HG02798 (cell line): ENCODE data around the gene TRDMT1.

Experiments
- ATAC-seq: cut with Tn5 transposase; IDR thresholded peaks from one replicate; pipeline ENCODE4 v1.9.1; 2021; ENCODE audit warnings: mild to moderate bottlenecking; ENCODE audit not compliant: unreplicated experiment, poor library complexity

The TRDMT1 gene

GRCh38 chr10:17181110-17181509, 20.4 kb downstream of the TRDMT1 start:
- no peak for ATAC-seq

GRCh38 chr10:17179002-17179401, 22.5 kb downstream of the TRDMT1 start:
- no peak for ATAC-seq

- ATAC-seq = no peak
Measured at GRCh38 chr10:17178006-17178405, 23.5 kb downstream of the TRDMT1 start.

- ATAC-seq = no peak
Measured at GRCh38 chr10:17177014-17177413, 24.5 kb downstream of the TRDMT1 start.

GRCh38 chr10:17176091-17176490, 25.4 kb downstream of the TRDMT1 start:
- ATAC-seq = no peak

- ATAC-seq = no peak
Measured at GRCh38 chr10:17175551-17175950, 25.9 kb downstream of the TRDMT1 start.

GRCh38 chr10:17174626-17175025, 26.8 kb downstream of the TRDMT1 start:
- no peak for ATAC-seq

GRCh38 chr10:17171141-17171641, 30.3 kb downstream of the TRDMT1 start:
- ATAC-seq = no peak

- ATAC-seq = no peak
Measured at GRCh38 chr10:17169803-17170202, 31.7 kb downstream of the TRDMT1 start.

GRCh38 chr10:17166699-17167098, 34.8 kb downstream of the TRDMT1 start:
- ATAC-seq = no peak

GRCh38 chr10:17162828-17163227, 38.6 kb downstream of the TRDMT1 start:
- no peak for ATAC-seq

- ATAC-seq = no peak
Measured at GRCh38 chr10:17161775-17162174, 39.7 kb downstream of the TRDMT1 start.

GRCh38 chr10:17157024-17157423, 44.4 kb downstream of the TRDMT1 start:
- no peak for ATAC-seq

- no peak for ATAC-seq
Measured at GRCh38 chr10:17155826-17156225, 45.6 kb downstream of the TRDMT1 start.

- no peak for ATAC-seq
Measured at GRCh38 chr10:17154116-17154515, 47.4 kb downstream of the TRDMT1 start.

GRCh38 chr10:17153321-17153720, 48.2 kb downstream of the TRDMT1 start:
- no peak for ATAC-seq

GRCh38 chr10:17151716-17152115, 49.8 kb downstream of the TRDMT1 start:
- ATAC-seq = no peak

- no peak for ATAC-seq
Measured at GRCh38 chr10:17147884-17148489, 53.5 kb downstream of the TRDMT1 start.

- ATAC-seq = no peak
Measured at GRCh38 chr10:17146892-17147291, 54.6 kb downstream of the TRDMT1 start.

GRCh38 chr10:17145239-17145638, 56.2 kb downstream of the TRDMT1 start:
- ATAC-seq = no peak

- ATAC-seq = peak; percentile 77
Measured at GRCh38 chr10:17144757-17145156, 56.7 kb downstream of the TRDMT1 start.

GRCh38 chr10:17144032-17144431, 57.4 kb downstream of the TRDMT1 start:
- ATAC-seq = no peak
